GM18868 (cell line): ENCODE measurements around the gene ZFX.
"Not testable (repeated sequence)": the region's sequence is repeated elsewhere in the genome, so short reads cannot be mapped to it uniquely, and the experiment has no call there.

Source experiments
- ATAC-seq: cut with Tn5 transposase; IDR thresholded peaks from one replicate; pipeline ENCODE4 v1.9.1; 2021; ENCODE audit warnings: mild to moderate bottlenecking, moderate library complexity; ENCODE audit not compliant: unreplicated experiment

Gene ZFX

DNA sequence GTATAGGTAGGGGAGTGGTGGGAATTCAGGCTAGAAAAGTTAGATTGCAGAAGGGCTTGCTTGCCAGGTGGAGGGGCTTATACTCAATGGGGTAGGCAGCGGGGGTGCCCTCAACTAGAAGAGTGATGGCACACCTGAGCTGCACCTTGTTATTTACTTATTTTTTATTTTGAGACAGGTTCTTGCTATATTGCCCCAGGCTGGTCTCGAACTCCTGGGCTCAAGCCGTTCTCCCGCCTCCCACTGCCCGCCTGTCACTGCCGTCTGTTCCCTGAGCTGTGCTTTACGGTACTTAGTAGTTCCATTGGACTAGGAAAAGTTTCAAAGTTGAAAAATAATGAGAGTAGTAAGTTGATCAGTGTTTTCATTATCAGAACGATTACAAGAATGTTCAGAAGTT, 2.0 kb downstream of the ZFX start:
- ATAC-seq = no peak

DNA sequence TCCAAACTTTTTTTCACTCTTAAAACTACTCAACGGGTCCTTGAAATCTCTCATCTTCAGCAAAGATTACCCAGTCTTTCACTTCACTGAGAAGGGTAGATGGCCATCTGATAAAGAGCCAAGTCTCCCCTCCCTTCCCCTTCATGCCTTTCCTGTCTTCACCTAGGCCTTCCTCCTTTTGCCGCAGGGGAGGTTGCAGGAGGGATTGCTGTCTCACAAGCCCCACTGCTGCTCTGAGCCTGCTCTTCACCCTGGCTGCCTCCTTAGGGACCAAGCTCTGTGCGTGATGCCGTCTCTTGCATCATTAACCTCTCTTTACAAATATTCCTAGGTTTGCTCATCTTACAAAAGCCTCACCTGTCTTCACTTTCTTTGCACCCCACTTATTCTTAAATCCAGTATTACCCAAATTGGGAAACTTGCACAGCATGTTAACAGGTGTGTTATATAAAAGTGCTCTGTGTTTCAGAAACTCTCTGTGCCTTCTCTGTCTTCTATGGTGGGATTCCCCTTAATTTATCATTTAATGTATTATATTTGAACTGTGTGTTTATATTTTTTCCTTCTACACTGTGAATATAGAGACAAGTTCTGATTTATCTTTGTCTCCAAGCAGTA, 3.8 kb downstream of the ZFX start:
- ATAC-seq = no peak

DNA sequence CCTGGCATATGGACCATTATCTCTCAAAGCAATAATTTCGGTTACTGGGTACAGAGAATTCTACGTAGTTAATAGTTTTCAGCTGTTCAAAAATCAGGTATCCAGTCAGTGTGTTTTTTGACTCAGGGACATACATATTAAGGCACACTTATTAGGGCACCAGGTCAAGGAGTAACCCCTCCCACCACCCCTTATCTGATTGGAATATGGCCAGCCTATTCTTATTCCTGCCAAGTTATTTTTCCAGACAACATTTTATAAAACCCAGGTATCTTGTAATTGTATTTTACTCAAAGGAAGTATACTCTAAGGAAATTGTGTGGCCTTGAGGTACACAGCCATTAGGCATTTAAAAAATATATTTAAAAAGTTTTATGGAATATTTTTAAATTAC, 4.3 kb downstream of the ZFX start:
- ATAC-seq = no peak

DNA sequence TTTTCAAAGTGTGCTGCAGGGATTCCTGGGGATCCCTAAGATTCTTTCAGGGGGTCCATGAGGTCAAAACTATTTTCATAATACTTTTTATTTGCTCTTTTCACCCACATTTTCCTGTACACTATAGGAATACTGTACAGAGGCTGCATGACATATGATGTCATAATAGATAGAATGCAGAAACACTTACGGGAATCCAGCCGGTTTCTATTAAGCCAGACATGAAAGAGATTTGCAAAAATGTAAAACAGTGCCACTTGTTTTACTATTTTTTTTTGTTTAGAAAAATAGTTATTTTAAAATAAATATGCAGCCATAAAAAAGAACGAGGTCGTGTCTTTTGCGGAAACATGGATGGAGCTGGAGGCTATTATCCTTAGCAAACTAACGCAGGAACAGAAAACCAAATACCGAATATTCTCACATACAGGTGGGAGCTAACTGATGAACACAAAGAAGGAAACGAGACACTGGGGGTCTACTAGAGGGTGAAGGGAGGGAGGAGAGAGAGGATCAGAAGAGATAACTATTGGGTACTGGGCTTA, 5.0 kb downstream of the ZFX start:
- no peak for ATAC-seq

DNA sequence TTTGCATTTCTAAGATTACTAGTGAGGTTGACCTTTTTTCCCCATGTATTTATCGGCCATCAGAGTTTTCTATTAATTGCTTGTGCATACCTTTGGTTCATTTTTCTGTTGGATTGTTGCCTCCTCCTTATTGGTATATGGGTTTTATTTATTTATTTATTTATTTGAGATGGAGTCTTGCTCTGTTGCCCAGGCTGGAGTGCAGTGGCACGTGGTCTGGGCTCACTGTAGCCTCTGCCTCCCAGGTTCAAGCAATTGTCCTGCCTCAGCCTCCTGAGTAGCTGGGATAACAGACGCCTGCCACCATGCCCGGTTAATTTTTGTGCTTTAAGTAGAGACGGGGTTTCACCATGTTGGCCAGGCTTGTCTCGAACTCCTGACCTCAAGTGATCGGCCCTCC, 6.2 kb downstream of the ZFX start:
- ATAC-seq = not testable (repeated sequence)

DNA sequence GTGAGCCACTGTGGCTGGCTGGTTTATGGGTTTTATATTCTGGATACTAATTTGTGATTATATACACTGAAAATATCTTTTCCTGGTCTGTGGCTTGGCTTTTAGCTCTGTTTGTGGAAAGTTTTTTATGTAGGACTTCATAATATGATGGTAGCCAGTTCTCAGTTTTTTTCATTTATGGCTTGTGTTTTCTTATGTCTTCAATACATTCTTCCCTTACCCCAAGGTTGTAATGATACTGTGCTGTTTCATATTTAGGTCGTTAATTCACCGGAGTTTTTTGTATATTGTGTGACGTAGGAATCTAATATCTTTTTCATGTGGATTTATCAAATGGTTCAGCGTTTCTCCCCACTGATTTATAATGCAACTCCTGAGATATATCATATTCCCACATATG, 6.6 kb downstream of the ZFX start:
- ATAC-seq = no peak

DNA sequence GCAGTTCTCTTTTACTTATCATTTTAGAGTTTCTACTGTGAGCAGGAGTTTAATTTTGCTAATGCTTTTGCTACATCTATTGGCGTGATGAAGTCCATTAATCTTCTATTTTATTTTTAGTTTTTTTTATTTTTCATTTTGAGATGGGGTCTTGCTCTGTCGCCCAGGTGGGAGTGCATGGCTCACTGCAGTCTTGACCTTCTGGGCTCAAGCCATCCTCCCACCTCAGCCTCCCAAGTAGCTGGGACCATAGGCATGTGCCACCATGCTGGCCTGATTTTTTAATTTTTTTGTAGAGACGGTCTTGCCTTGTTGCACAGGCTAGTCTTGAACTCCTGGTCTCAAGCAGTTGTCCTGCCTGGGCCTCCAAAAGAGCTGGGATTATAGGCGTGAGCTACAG, 9.4 kb downstream of the ZFX start:
- no peak for ATAC-seq

DNA sequence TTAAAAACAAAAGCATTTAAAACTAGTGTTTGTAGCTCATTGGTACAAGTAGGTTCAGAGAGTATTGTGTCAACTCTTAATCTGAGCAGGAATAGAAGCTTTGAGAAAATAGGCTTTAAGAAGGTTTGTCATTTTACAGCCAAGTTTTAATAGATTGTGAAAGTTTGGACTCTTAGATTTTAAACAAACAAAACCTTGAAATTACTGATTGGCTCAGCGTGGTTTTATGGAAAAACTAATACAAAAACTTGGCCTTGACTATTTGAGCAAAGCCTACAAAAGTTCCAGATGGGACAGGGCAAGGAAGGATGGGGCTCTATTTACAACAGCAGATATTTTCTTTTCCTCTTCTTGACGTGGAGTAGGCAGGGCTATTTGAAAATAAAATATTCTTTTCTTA, 16.5 kb downstream of the ZFX start:
- ATAC-seq = no peak

DNA sequence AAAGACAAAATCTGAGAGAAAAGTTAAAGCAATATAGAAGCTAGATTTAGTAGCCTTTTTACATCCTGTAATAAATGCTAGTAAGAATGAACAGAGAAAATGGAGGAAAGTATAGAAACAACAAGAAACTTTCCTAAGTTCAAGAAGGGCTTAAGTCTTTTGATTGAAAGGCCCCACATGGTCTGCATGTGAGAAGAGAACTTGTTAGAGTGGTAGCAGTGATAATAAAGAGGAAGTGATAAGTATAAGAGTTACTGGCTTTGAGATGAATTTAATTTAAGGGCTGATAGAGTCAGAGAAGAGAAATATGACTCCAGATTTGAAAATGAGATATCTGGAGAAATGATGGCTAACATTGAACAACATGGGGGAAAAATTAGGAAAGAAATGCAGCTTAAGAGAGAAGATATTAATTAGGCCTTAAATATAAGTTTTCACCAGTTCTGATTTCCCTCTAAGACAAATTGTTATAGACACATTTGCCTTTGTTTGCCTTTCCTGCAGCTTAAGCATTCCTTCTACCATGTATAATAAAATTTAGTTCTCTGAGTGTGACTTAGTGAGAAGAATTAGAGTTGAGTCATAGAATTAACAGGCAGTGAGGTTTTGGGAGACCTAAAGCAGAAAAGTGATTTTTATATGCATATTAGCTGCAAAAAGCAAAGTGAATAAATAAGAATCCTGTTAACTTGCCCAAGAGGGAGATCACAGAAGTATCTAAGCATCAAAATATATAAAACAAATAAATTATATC, 18.4 kb downstream of the ZFX start:
- peak; percentile 47 for ATAC-seq

DNA sequence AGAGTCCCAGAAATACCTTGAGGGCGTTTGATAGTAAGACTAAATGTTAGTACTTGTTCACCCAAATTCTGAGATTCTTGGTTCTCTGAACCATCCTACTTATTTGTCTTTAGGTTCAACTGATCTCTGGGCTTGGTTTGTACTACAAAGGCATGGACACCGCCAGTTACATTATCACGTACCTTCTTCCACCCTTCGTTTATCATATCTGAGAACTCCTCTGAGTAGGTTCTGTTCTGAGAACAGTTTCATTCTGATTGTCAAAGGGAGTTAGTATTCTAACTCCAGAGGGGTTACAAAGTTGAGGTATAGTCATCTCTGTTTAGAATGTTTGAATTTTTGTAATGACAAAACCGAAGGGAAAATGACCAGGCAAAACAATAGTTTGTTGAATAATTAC, 19.3 kb downstream of the ZFX start:
- peak; percentile 81 for ATAC-seq

DNA sequence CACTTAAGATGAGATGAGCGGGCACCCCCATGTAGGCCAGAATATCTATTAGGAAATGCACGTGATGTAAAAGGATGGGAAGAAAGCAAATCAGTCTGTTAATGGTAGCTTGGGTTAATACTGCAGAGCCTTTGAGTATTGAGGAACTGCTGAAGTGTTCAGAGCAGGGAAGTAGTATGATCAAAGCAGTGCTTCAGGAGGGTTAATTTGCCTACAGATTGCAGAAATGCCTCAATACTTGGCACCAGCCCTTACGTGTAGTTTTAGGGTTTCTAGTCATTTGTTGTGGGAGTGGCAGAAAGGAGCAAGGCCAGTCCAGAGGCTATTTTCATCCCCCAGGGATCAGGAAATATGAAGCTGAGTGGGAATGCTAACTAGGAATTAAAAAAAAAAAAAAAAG, 19.7 kb downstream of the ZFX start:
- peak; percentile 67 for ATAC-seq

DNA sequence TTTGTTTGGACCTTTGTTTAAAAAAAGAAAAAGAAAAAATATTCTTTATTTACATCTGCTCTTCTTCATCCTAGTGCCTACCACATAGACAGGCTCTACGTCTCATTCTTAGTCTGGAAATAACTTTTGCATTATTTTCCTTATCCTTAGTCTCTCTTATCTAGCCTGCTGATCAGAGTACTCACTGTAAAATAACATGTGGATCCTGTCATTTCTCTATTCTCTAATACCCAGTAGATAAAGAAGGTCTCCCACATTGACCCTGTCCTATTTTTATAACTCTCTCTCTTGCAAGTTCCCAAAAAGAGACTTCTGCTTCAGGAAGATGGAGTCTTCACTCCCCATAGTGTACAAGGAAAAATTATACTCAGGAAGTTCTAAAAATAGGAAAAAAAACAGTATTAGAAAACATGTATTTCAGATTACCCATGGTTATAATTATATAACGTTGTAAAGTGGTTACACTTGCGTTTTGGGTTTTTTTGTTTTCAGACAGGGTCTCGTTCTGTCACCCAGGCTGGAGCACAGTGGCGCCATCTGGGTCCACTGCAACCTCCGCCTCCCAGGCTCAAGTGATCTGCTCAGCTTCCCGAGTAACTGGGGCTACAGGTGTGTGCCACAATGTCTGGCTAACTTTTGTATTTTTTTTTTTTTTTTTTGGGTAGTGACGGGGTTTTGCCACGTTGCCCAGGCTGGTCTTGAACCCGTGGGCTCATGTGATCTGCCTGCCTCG, 23.8 kb downstream of the ZFX start:
- no peak for ATAC-seq

DNA sequence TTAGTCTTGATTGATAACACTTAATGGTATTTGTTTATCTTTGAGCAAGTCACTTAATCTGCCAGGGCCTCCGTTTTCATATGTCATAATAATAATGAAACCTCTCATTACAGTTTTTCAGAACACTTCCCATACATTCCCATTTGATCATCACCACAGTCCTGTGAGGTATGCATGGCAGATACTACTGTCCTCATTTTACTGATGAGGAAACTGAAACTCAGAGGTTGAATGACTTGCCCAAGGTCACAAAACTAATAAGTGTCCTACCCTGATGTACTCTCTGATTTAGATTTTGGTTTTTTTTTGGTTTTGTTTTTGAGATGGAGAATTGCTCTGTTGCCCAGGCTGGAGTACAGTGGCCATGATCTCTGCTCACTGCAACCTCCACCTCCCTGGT, 25.7 kb downstream of the ZFX start:
- no peak for ATAC-seq

DNA sequence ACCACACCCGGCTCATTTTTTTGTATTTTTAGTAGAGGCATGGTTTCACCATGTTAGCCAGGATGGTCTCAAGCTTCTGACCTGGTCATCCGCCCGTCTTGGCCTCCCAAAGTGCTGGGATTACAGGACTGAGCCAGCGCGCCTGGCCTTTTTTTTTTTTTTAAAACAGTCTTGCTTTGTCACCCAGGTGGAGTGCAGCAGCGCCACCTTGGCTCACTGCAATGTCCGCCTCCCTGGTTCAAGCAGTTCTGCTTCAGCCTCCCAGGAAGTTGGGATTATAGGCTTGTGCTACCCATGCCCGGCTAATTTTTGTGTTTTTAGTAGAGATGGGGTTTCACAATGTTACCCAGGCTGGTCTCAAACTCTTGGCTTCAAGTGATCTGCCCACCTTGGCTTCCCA, 28.9 kb downstream of the ZFX start:
- no peak for ATAC-seq

DNA sequence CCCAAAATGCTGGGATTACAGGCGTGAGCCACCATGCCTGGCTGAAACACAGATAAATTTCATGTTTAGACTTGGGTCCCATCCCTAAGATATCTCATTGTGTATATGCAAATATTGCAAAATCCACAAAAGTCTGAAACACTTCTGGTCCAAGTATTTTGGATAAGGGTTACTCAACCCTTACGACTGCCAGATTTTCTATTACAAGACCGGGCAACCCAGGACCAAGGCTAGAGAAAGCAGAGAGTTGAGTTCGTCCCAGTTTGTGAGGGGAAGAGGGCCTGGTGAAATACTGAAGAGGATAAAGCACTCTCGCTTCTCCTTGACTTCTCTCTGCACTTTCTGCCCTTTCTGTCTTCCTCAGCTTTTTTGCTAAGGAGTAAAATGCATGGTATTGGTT, 34.5 kb downstream of the ZFX start:
- ATAC-seq = no peak

DNA sequence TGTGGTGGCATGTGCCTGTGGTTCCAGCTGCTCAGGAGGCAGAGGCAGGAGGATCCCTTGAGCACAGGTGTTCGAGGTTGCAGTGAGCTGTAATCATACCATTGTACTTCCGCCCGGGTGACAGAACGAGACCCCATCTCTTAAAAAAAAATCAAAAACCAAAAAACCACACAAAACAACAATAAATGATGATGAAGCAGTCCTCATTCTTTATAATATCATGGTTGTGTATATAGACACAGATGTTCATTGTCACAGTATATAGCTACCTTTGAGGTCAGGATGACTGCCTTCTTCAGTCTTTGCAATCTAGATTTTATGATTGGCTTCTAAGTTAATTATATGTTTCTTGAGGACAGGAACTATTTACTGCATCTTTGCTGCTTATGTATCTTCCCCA, 37.0 kb downstream of the ZFX start:
- ATAC-seq = no peak

DNA sequence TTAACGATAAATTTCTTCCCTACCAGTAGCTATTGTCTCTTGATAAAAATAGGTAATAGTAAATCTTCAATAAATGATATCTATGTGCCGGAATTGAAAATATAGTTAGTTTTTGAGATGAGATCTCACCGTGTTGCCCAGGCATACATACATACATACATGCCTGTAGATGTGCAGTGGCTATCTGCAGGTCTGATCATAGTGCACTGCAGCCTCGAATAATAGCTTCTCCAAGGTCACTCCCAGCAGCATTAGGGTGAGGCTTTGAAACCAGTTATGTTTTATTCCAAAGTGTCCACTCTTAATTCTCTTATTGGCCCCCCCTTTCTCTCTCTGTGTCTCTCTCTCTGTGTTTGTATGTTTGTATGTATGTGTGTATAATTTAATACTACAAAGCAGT, 37.5 kb downstream of the ZFX start:
- no peak for ATAC-seq

DNA sequence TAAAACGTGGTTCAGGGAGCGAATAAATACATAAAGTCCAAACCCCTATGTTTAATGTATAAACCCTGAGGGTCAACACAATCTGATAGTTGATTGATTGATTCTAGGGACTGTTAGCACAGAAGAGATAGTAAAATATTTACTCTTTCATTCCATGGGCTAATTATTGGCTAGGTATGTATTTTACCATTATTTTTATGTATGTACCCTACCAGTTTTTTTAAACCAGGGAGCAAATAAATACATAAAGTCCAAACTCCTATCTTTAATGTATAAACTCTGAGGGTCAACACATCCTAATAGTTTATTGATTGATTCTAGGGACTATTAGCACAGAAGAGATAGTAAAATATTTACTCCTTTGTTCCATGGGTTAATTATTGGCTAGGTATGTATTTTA, 40.0 kb downstream of the ZFX start:
- no peak for ATAC-seq

DNA sequence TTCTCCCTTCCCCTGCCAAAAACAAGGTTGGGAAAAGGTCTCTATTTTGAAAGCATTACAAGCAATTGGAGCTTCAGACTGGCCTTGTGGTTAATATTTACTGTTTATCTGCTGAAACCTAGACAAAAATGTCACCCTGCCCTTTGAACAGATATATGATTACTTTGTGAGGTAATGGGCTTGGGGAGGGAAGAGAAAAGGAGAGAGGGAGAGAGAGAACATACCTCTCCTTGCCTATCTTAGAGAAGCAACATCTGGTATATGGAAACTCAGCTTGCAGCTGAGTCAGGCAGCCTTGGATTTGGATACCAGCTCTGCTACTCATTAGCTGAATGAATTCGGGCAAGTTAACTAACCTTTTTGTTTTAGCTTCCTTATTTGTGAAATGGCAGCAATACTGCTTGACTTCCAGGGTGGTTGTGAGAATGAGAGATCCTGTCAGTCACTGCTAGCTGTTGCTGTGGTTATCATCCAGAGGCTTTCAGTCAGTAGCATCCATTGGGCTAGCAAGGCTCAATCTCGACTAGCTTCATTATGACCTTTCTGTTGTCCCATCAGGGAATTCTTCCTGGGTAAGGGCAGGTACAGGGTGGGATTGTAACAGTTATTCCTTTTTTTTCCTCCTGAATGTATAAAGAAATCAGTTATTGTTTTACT, 41.1 kb downstream of the ZFX start:
- ATAC-seq = no peak

DNA sequence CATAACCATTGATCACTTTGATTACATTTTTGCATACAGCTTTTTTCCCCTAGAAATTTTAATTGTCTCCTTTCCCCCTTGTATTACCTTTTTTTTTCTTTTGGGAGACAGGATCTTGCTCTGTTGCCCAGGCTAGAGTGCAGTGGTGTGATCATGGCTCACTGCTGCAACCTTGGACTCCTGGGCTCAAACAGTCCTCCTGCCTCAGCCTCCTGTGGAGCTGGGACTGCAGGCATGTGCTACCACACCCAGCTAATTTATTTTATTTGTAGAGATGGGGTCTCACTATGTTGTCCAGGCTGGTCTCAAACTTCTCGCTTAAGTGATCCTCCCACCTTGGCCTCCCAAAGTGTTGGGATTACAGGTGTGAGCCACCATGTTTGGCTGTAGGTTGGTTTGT, 47.0 kb downstream of the ZFX start:
- ATAC-seq = no peak

DNA sequence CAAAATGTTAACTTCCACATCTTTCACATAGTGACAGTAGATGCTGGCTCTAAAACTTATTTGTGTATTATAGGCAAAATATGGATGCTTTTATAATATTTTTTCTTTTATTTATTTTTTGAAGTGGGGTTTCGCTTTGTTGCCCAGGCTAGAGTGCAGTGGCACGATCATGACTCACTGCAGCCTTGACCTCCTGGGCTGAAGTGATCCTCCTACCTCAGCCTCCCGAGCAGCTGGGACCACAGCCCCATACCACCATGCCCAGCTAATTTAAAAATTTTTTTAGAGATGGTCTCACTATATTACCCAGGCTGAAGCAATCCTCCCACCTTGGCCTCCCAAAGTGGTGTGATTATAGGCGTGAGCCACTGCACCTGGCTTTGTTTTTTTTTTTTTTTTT, 48.6 kb downstream of the ZFX start:
- no peak for ATAC-seq

DNA sequence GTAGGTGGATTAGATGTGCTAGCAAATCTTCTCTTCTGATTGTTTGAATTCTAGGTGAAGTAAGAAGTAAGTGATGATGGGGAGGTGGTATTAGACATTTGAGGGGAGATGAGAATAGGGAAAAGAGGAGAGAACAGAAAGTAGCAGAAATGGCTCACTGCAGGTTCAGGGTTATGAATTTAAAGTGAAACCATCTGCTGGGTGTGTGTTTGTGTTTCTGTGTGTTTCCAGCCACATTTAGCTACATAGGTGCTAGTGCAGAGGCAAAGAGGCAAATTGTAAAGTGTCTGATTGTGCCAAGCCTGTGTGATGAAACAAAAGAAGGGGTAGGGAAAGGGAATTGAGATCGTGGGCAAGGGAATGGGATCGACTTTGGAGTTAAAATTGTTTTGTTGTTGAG, 50.6 kb downstream of the ZFX start:
- ATAC-seq = no peak
